H1 (cell line): ENCODE data around the gene FAM186B. TPM values are rescaled to one million over a fixed set of nuclear protein-coding genes. Genes with fewer than 3 reads are reported as not detected.
"Not testable (repeated sequence)": the region's sequence is repeated elsewhere in the genome, so short reads cannot be mapped to it uniquely, and the experiment has no call there.

Source experiments
- CTCF ChIA-PET: fragments of 300-600 bp; sonication (Branson Sonifier 250); formaldehyde crosslinking; loops from one replicate; lab custom pipeline; 2021; ENCODE audit not compliant: partially characterized antibody; lab: Charles Lee
- POLR2A ChIA-PET: fragments of 300-600 bp; sonication (Branson Sonifier 250); formaldehyde crosslinking; loops from one replicate; lab custom pipeline; 2021; ENCODE audit warnings: inconsistent platforms; ENCODE audit not compliant: partially characterized antibody; lab: Charles Lee
- DNase-seq, 2 experiments: peaks; one replicate each; pipeline versions ENCODE4 v3.0.0 to v3.0.0-alpha.2; 2010 to 2022; ENCODE audit warnings: low spot score in 2 of 2, low read depth in 1 of 2, mixed read lengths in 1 of 2
- FAIRE-seq: peaks from 2 replicates; lab custom pipeline; 2011; peaks lifted over from hg19 to GRCh38; lab: Jason Lieb, UNC
- H2AFZ ChIP-seq: 2 replicates; pipeline ENCODE4 v1.8.1; 2012; ENCODE audit warnings: low read length, inconsistent platforms
- H2AK5ac ChIP-seq: 2 replicates; pipeline ENCODE4 v1.6.1; 2013; ENCODE audit warnings: low read depth, low read length
- H2BK120ac ChIP-seq: replicated peaks from 2 replicates; pipeline ENCODE3; 2013; ENCODE audit warnings: low read depth, low read length, inconsistent platforms
- H2BK12ac ChIP-seq: 2 replicates; pipeline ENCODE4 v1.6.1; 2013; ENCODE audit warnings: low read depth, low read length
- H2BK15ac ChIP-seq: 2 replicates; pipeline ENCODE4 v1.6.1; 2013; ENCODE audit warnings: low read length
- H2BK20ac ChIP-seq: 2 replicates; pipeline ENCODE4 v1.6.1; 2013; ENCODE audit warnings: low read length
- H2BK5ac ChIP-seq: 2 replicates; pipeline ENCODE4 v1.6.1; 2013; ENCODE audit warnings: low read depth, low read length
- H3K14ac ChIP-seq: 2 replicates; pipeline ENCODE4 v1.6.1; 2013; ENCODE audit warnings: inconsistent platforms; ENCODE audit not compliant: insufficient read length
- H3K18ac ChIP-seq: 2 replicates; pipeline ENCODE4 v1.6.1; 2013; ENCODE audit warnings: low read length; ENCODE audit errors: extremely low read depth
- H3K23ac ChIP-seq: 2 replicates; pipeline ENCODE4 v1.6.1; 2013; ENCODE audit warnings: inconsistent platforms; ENCODE audit not compliant: insufficient read length
- H3K23me2 ChIP-seq: 2 replicates; pipeline ENCODE4 v1.6.1; 2013; ENCODE audit warnings: low read depth, low read length
- H3K27ac ChIP-seq: 2 replicates; pipeline ENCODE4 v1.6.1; 2011; ENCODE audit warnings: low read depth, low read length, inconsistent platforms
- H3K27me3 ChIP-seq, 4 experiments: replicated peaks in 1 of 4; 1 replicate in 1 of 4; 2 replicates in 3 of 4; pipeline versions ENCODE4 v1.6.1 to v1.8.1; 2011 to 2013; ENCODE audit warnings: low read length in 3 of 4, mild to moderate bottlenecking in 3 of 4, inconsistent platforms in 2 of 4, mixed read lengths in 2 of 4, moderate library complexity in 1 of 4; ENCODE audit not compliant: control insufficient read depth in 3 of 4, insufficient read depth in 3 of 4; ENCODE audit errors: extremely low read depth in 1 of 4
- H3K36me3 ChIP-seq, 4 experiments: 2 replicates each; pipeline versions ENCODE4 v1.6.1 to v1.8.1; 2011 to 2013; ENCODE audit warnings: mild to moderate bottlenecking in 4 of 4, low read length in 3 of 4, moderate library complexity in 2 of 4, control low read depth in 1 of 4, inconsistent platforms in 1 of 4; ENCODE audit not compliant: insufficient read depth in 4 of 4, control insufficient read depth in 2 of 4
- H3K4ac ChIP-seq: replicated peaks from 2 replicates; pipeline ENCODE3; 2013; ENCODE audit warnings: low read length, low read depth, mixed read lengths, inconsistent platforms; ENCODE audit not compliant: insufficient read length
- H3K4me1 ChIP-seq, 4 experiments: replicated peaks in 1 of 4; 1 replicate in 1 of 4; 2 replicates in 3 of 4; pipeline versions ENCODE4 v1.6.1 to v1.8.1; 2011 to 2013; ENCODE audit warnings: low read length in 3 of 4, inconsistent platforms in 2 of 4, mixed read lengths in 1 of 4; ENCODE audit not compliant: insufficient read depth in 4 of 4, control insufficient read depth in 3 of 4
- H3K4me2 ChIP-seq, 2 experiments: 2 replicates each; pipeline versions ENCODE4 v1.6.1 to v1.8.1; 2011 to 2013; ENCODE audit warnings: low read depth in 2 of 2, low read length in 2 of 2, control low read depth in 1 of 2, inconsistent platforms in 1 of 2, mild to moderate bottlenecking in 1 of 2; ENCODE audit not compliant: insufficient read depth in 1 of 2
- H3K4me3 ChIP-seq, 4 experiments: fragments of 200-600, 300-600 bp in 1 of 4; sonication (generic), shearing (Covaris generic), sonication (Bioruptor Twin) in 1 of 4; 2 replicates each; pipeline versions ENCODE4 v1.5.1 to v1.8.1; 2011 to 2016; ENCODE audit warnings: low read length in 4 of 4, low read depth in 3 of 4, control low read depth in 2 of 4, inconsistent platforms in 2 of 4, mild to moderate bottlenecking in 2 of 4, mixed read lengths in 1 of 4, moderate library complexity in 1 of 4; ENCODE audit not compliant: insufficient read depth in 2 of 4; ENCODE audit errors: extremely low read depth in 1 of 4
- H3K56ac ChIP-seq: replicated peaks from 2 replicates; pipeline ENCODE3; 2013; ENCODE audit warnings: low read depth, mild to moderate bottlenecking, mixed read lengths, low read length, inconsistent platforms; ENCODE audit not compliant: insufficient read length
- H3K79me1 ChIP-seq: 2 replicates; pipeline ENCODE4 v1.6.1; 2013; ENCODE audit warnings: low read depth, low read length, control low read depth
- H3K79me2 ChIP-seq, 2 experiments: 2 replicates each; pipeline versions ENCODE4 v1.6.1 to v1.8.1; 2012 to 2013; ENCODE audit warnings: low read length in 2 of 2, mild to moderate bottlenecking in 2 of 2, inconsistent platforms in 1 of 2; ENCODE audit not compliant: insufficient read depth in 2 of 2, control insufficient read depth in 1 of 2
- H3K9ac ChIP-seq, 4 experiments: replicated peaks in 1 of 4; 1 replicate in 1 of 4; 2 replicates in 3 of 4; pipeline versions ENCODE4 v1.6.1 to v1.8.1; 2011 to 2013; ENCODE audit warnings: low read depth in 3 of 4, low read length in 3 of 4, control low read depth in 2 of 4, mild to moderate bottlenecking in 2 of 4, moderate library complexity in 2 of 4, inconsistent platforms in 1 of 4; ENCODE audit errors: extremely low read depth in 1 of 4
- H3K9me3 ChIP-seq, 2 experiments: 2 replicates each; pipeline versions ENCODE4 v1.6.1 to v1.8.1; 2012 to 2013; ENCODE audit warnings: mild to moderate bottlenecking in 2 of 2, moderate library complexity in 2 of 2, control low read depth in 1 of 2, inconsistent platforms in 1 of 2, low read depth in 1 of 2, low read length in 1 of 2, mixed read lengths in 1 of 2; ENCODE audit not compliant: insufficient read depth in 2 of 2
- H4K20me1 ChIP-seq, 2 experiments: replicated peaks in 1 of 2; 2 replicates each; pipeline versions ENCODE3 to v1.8.1; 2011 to 2013; ENCODE audit warnings: inconsistent platforms in 2 of 2, low read length in 2 of 2, mild to moderate bottlenecking in 1 of 2; ENCODE audit not compliant: insufficient read depth in 2 of 2, control insufficient read depth in 1 of 2
- H4K5ac ChIP-seq: 2 replicates; pipeline ENCODE4 v1.6.1; 2013; ENCODE audit warnings: low read length, low read depth, mixed read lengths, inconsistent platforms; ENCODE audit not compliant: insufficient read length
- H4K8ac ChIP-seq: 2 replicates; pipeline ENCODE4 v1.8.0; 2013; ENCODE audit warnings: mild to moderate bottlenecking, moderate library complexity, low read length, inconsistent platforms; ENCODE audit not compliant: insufficient read depth; ENCODE audit errors: extremely low read depth
- H4K91ac ChIP-seq: replicated peaks from 2 replicates; pipeline ENCODE3; 2013; ENCODE audit warnings: low read length, mixed read lengths, inconsistent platforms; ENCODE audit not compliant: insufficient read length
- JUND ChIP-seq: IDR thresholded peaks from 2 replicates; pipeline ENCODE4 v1.6.1; 2011; ENCODE audit warnings: mild to moderate bottlenecking, improper control_type of control experiment, low read length
- SP2 ChIP-seq: IDR thresholded peaks from 2 replicates; pipeline ENCODE4 v1.6.1; 2012; ENCODE audit warnings: mild to moderate bottlenecking, low read length, inconsistent platforms
- WGBS, 2 experiments: shearing (Covaris generic) in 1 of 2; methylation state at CpG; one replicate each; pipeline versions ENCODE4 v1.1.6 to v1.1.7; 2013 to 2015; ENCODE audit warnings: low lambda C conversion rate in 2 of 2, mixed read lengths in 2 of 2, inconsistent platforms in 1 of 2, low coverage in 1 of 2, missing lambda C conversion rate in 1 of 2; ENCODE audit not compliant: insufficient replicate concordance in 2 of 2, insufficient coverage in 1 of 2, insufficient read length in 1 of 2; ENCODE audit errors: extremely low coverage in 1 of 2, missing lambda C conversion rate in 1 of 2; 5-methylcytosine and 5-hydroxymethylcytosine counted together
- polyA plus RNA-seq, 7 experiments: library from polyadenylated mRNA; depleted of rRNA in 3 of 7; stranded (reverse) in 5 of 7; unstranded in 2 of 7; fragments of >200 nt in 5 of 7; fragments of 200-250 nt in 2 of 7; gene quantifications; 1 replicate in 5 of 7; 2 replicates in 1 of 7; 4 replicates in 1 of 7; pipeline versions ENCODE4 v1.2.1 to v1.2.3, GENCODE V29; 2011 to 2013; ENCODE audit warnings: missing spikeins in 2 of 7, mixed read lengths in 2 of 7
- total RNA-seq: library from RNA; stranded (reverse); fragmentation: NEBNext Ultra II Directional; extraction: Animal tissue kit (Norgen Biotek cat#: 25700); gene quantifications from 2 replicates; pipeline ENCODE4 v1.2.1, GENCODE V29; 2021

The FAM186B gene
- total and polyA plus RNA-seq, 2 of the 8 experiments (the other 6 are each of a cell fraction or from before 2014, with no cell fraction given) = 0.12 to 0.73 TPM

DNA sequence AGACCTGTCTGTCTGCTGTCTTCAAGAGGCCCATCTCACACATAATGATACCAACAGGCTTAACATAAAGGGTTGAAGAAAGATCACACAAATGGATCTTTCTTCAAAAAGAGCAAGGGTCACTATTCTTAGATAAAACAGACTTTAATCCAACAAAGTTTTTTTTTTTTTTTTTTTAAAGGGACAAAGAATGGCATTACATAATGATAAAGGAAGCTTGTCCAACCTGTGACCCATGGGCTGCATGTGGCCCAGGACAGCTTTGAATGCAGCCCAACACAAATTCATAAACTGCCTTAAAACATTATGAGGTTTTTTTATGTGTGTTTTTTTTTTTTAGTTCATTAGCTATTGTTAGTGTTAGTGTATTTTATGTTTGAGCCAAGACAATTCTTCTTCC lies 6.8 kb upstream of the FAM186B start (continued):
- TF ChIP-seq JUND = no peak
- TF ChIP-seq SP2 = no peak
- TF ChIP-seq, all 59 proteins: peak for 0

DNA sequence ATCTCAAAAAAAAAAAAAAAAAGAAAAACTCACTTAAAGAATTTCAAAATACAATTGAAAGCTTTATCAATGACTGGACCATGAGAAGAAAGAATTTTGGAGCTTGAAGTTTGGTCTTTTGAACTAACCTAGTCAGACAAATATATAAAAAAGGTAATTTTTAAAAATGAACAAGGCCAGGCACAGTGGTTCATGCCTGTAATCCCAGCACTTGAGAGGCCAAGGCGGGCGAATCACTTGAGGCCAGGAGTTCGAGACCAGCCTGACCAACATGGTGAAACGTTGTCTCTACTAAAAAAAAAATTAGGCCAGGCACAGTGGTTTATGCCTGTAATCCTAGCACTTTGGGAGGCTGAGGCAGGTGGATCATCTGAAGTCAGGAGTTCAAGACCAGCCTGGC lies 5.3 kb upstream of the FAM186B start:
- 96% methylated on average over 4 of the region's 4 CpGs; no CpG with 5 or more reads in 1 of the 2 experiments for WGBS, 2 experiments
- H3K4me2 ChIP-seq, H3K27me3 ChIP-seq, H3K27ac ChIP-seq, H3K23me2 ChIP-seq, H3K4me3 ChIP-seq, H2BK20ac ChIP-seq, H2BK5ac ChIP-seq, H2AK5ac ChIP-seq, H3K23ac ChIP-seq, FAIRE-seq, H3K4me1 ChIP-seq, H4K91ac ChIP-seq, H3K79me2 ChIP-seq, DNase-seq, H3K14ac ChIP-seq, H2BK15ac ChIP-seq, H3K4ac ChIP-seq, H3K79me1 ChIP-seq, H4K8ac ChIP-seq, H2AFZ ChIP-seq, H3K56ac ChIP-seq, H3K9me3 ChIP-seq, H3K36me3 ChIP-seq, H4K20me1 ChIP-seq, POLR2A ChIA-PET, H3K9ac ChIP-seq, H2BK120ac ChIP-seq, H3K18ac ChIP-seq, H2BK12ac ChIP-seq, H4K5ac ChIP-seq: not testable (repeated sequence)
- CTCF ChIA-PET = interaction anchor here (1.1 to 3.8 kb wide), 4 partner anchors 27 to 268 kb away, joined by 4 to 14 read pairs (median 8); no protein-coding TSS in a partner anchor
